Activated CD8-positive, alpha-beta memory T cell treated with anti-CD3 and anti-CD28 coated beads for 24 hours (primary cell): ENCODE measurements around the gene C1QTNF4.

Experiments used
- DNase-seq: peaks from one replicate; pipeline ENCODE4 v3.0.0-alpha.2; 2020

C1QTNF4 gene

GRCh38 chr11:47592251-47592650 lies 2.0 kb downstream of the C1QTNF4 start:
- DNase-seq = no peak

- DNase-seq = no peak
These were observed 2.4 kb downstream of the C1QTNF4 start for GRCh38 chr11:47591764-47592163.

GRCh38 chr11:47589977-47590861 lies 4.0 kb downstream of the C1QTNF4 start:
- no peak for DNase-seq

- no peak for DNase-seq
These were observed 4.6 kb downstream of the C1QTNF4 start for GRCh38 chr11:47589584-47589976.

GRCh38 chr11:47589118-47589517 lies 5.1 kb downstream of the C1QTNF4 start:
- DNase-seq = no peak

- DNase-seq = no peak
These were observed 6.4 kb downstream of the C1QTNF4 start for GRCh38 chr11:47587723-47588326.

- DNase-seq = no peak
These were observed 7.0 kb downstream of the C1QTNF4 start for GRCh38 chr11:47587039-47587716.

- no peak for DNase-seq
These were observed 7.9 kb downstream of the C1QTNF4 start, which contains the start of gene FAM180B for GRCh38 chr11:47586098-47586855. Gene FAM180B, plus strand, starts transcription at chr11:47586678. Its CDS starts 91 bp downstream, at chr11:47586769.

- no peak for DNase-seq
These were observed 10.4 kb downstream of the C1QTNF4 start for GRCh38 chr11:47583844-47584243.

GRCh38 chr11:47578524-47579494 lies 15.4 kb downstream of the C1QTNF4 start, which contains the start of the genes KBTBD4 and NDUFS3:
Gene KBTBD4, minus strand, starts transcription at chr11:47578970. Its CDS starts 19 bp downstream, at chr11:47578951.
Gene NDUFS3, plus strand, starts transcription at chr11:47579074. Its CDS starts 18 bp downstream, at chr11:47579092.
- DNase-seq = peak; percentile 98

GRCh38 chr11:47577460-47578041 lies 16.7 kb downstream of the C1QTNF4 start:
- DNase-seq = no peak

- no peak for DNase-seq
These were observed 20.9 kb downstream of the C1QTNF4 start for GRCh38 chr11:47573321-47573720.

- DNase-seq = no peak
These were observed 21.4 kb downstream of the C1QTNF4 start for GRCh38 chr11:47572715-47573255.

- DNase-seq = no peak
These were observed 22.3 kb downstream of the C1QTNF4 start for GRCh38 chr11:47571895-47572294.

- DNase-seq = no peak
These were observed 22.9 kb downstream of the C1QTNF4 start for GRCh38 chr11:47571357-47571729.

GRCh38 chr11:47570651-47571356 lies 23.4 kb downstream of the C1QTNF4 start:
- no peak for DNase-seq

- DNase-seq = no peak
These were observed 24.6 kb downstream of the C1QTNF4 start for GRCh38 chr11:47569646-47570045.

GRCh38 chr11:47566149-47566698 lies 28.0 kb downstream of the C1QTNF4 start:
- DNase-seq = no peak

- peak; percentile 87 for DNase-seq
These were observed 28.7 kb downstream of the C1QTNF4 start, which contains the start of gene PTPMT1 for GRCh38 chr11:47565340-47566148. Gene PTPMT1, plus strand, starts transcription at chr11:47565599. Its CDS starts 24 bp downstream, at chr11:47565623.
